Spinal cord (tissue), 10 donors: ENCODE measurements around the gene ADAMTSL1. TPM values are rescaled to one million over a fixed set of nuclear protein-coding genes. Genes with fewer than 3 reads are reported as not detected.

ENCODE experiments used
- DNase-seq, 6 donors: peaks; one replicate each; pipeline versions ENCODE4 v3.0.0 to v3.0.0-alpha.2; 2013 to 2015; ENCODE audit warnings: low spot score in 6 of 6, low read depth in 4 of 6
- H3K27ac ChIP-seq: one replicate; pipeline ENCODE4 v1.5.1; 2013; ENCODE audit warnings: low read depth, low read length, control low read depth
- H3K27me3 ChIP-seq: one replicate; pipeline ENCODE4 v1.6.1; 2013; ENCODE audit warnings: low read length; ENCODE audit not compliant: control insufficient read depth, insufficient read depth
- H3K36me3 ChIP-seq: one replicate; pipeline ENCODE4 v1.6.1; 2013; ENCODE audit warnings: low read length; ENCODE audit not compliant: control insufficient read depth, insufficient read depth
- H3K4me1 ChIP-seq: one replicate; pipeline ENCODE4 v1.6.1; 2013; ENCODE audit warnings: low read length; ENCODE audit not compliant: control insufficient read depth, insufficient read depth
- H3K4me3 ChIP-seq: one replicate; pipeline ENCODE4 v1.5.1; 2013; ENCODE audit warnings: low read depth, low read length, control low read depth
- H3K9me3 ChIP-seq: one replicate; pipeline ENCODE4 v1.6.1; 2013; ENCODE audit warnings: low read length; ENCODE audit not compliant: control insufficient read depth, insufficient read depth
- WGBS: methylation state at CpG from one replicate; pipeline ENCODE4 v1.1.5; 2013; ENCODE audit warnings: missing lambda C conversion rate; ENCODE audit not compliant: insufficient coverage; 5-methylcytosine and 5-hydroxymethylcytosine counted together
- polyA plus RNA-seq, 2 donors: library from polyadenylated mRNA; unstranded; fragments of 120-200 nt; gene quantifications; one replicate each; pipeline ENCODE4 v1.2.1, GENCODE V29; 2013; ENCODE audit not compliant: insufficient read length in 2 of 2
- total RNA-seq, 2 donors: library from RNA; depleted of rRNA in 1 of 2; stranded (reverse); fragments of 120-200 nt in 1 of 2; fragments of >200 nt in 1 of 2; gene quantifications; one replicate each; pipeline versions ENCODE4 v1.2.3 to v1.2.4, GENCODE V29; 2013 to 2014
- donor health status: healthy.

The ADAMTSL1 gene
- total and polyA plus RNA-seq, 4 donors, result 21.7 to 35.3 (median 28.4) TPM

DNA sequence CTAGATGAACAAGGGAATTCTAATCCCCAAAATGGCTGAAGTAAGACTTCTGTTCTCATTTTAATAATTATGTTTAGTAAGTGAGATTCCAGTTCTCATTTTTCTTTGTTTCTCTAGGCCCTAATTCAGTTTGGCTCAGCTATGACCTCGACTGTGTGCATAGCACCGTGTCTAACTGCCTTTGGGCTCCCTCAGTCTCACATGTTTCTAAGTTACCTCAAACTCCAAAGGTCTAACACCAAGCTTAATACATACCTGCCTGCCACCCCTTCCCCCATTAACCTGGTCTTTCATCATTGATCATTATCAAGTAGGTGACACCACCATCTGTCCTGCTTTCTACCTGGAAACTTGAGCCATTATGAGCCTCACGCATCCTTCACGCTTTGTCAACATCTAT, 285.9 kb downstream of the ADAMTSL1 start:
- Histone ChIP-seq H3K27ac (no peak overlapping the region), H3K27me3 (no peaks in the 10 kb centered on the region), H3K4me1 (no peaks in the 10 kb centered on the region), H3K9me3 (no peaks in the 10 kb centered on the region), H3K4me3 (no peak overlapping the region), H3K36me3 (no peaks in the 10 kb centered on the region)
- WGBS, result 88% methylated on average over 4 of the region's 4 CpGs
- no peak for DNase-seq

DNA sequence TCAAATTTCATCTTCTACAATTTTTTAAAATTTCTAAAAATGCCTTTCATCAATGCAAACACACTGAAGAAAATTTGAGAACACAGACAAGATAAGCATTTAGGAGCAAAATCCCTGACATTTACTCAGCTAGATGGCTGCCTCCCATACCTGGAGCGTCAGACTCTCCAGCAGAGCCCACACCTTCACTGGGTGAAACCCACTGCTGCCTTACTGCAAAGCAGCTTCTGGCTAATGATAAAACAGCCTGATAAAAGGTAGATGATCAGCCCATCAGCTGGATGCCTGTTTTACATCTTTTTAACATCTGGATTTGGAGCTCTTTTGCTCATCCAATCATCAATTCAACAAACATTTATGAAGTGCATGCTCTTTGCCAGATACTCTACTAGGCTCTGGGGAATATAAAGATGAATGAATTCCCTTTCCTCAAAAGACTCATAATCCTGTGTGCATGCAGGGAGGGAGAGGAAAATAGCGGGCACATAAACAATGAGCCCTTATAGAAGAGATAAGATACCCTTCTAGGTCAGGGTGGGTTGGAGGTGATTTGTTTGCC, 287.9 kb downstream of the ADAMTSL1 start:
- no peaks in the 10 kb centered on the region for H3K4me1 ChIP-seq
- no peaks in the 10 kb centered on the region for H3K36me3 ChIP-seq
- 80% methylated on average over 1 of the region's 2 CpGs for WGBS
- no peak overlapping the region for H3K4me3 ChIP-seq
- H3K27ac ChIP-seq, result no peak overlapping the region
- peak in 1 of 6 donors; percentile 64 for DNase-seq
- no peaks in the 10 kb centered on the region for H3K27me3 ChIP-seq
- no peaks in the 10 kb centered on the region for H3K9me3 ChIP-seq

DNA sequence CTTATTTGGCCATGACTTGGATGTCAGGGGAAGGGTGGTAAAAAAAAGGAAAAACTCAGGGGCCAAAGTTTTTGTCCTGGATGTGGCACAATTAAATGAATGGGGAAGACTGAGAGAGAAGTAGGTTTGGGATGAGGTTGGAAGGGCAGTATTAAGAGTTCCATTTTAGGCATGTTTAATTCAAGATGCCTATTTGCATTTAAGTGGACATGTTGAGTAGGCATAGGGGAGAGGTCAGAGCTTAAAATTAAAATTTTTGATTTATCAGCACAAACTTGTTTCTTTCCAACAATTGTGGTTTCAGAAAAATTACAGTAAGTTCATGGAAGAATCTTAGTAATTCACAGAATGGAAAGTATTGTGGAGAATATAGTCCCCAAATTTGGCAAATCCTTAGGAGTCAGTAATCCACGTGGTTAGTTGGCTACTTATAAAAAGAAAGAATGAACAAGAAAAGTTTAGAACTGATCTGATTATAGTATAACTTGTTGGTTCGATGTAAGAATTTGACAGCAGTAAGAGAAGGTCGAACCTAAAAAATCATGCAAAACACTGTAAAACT, 293.1 kb downstream of the ADAMTSL1 start:
- DNase-seq, result no peak
- H3K27ac ChIP-seq, result no peak overlapping the region
- no peak overlapping the region for H3K4me3 ChIP-seq
- H3K27me3 ChIP-seq, result no peaks in the 10 kb centered on the region
- H3K4me1 ChIP-seq, result peaks cover 3% of the 10 kb centered on the region
- no CpG with 5 or more reads among the region's 3 CpGs for WGBS
- no peaks in the 10 kb centered on the region for H3K36me3 ChIP-seq
- H3K9me3 ChIP-seq, result no peaks in the 10 kb centered on the region

- 100% methylated on average over 3 of the region's 6 CpGs for WGBS
These were observed 295.1 kb downstream of the ADAMTSL1 start for GRCh38 chr9:18768951-18769622.

DNA sequence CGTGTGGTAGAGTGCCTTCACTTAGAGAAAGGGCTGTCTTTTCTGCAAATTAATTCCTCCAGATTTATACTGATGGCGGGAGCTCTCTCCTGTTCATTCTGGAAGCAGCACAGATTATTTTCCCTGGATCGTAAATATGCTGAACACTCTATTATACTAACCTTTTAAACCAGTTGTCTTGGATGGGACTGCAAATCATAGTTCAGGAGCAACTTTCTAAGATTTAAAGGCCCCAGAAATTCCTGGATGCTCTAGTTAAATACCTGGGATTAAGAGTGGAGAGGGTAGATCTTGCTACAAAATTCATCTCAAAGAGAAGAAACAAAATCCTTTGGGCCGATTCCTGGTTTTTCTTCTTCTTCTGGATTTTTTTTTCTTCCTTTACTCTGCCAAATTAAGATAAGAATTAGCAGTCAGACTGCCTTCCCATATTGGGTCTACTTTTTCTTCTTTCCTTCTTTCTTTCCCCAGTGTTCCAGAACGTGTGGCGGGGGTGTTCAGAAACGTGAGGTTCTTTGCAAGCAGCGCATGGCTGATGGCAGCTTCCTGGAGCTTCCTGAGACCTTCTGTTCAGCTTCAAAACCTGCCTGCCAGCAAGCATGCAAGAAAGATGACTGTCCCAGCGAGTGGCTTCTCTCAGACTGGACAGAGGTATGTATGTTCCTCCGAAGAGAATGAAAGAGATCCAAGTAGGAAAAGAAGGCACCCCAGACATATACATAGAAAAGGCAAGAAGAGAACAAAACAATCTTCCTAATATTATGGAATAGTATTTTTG, 296.4 kb downstream of the ADAMTSL1 start:
- no peak for DNase-seq
- Histone ChIP-seq H3K27ac (no peak overlapping the region), H3K4me1 (peaks cover 3% of the 10 kb centered on the region), H3K4me3 (no peak overlapping the region), H3K27me3 (no peaks in the 10 kb centered on the region), H3K9me3 (no peaks in the 10 kb centered on the region), H3K36me3 (no peaks in the 10 kb centered on the region)
- WGBS, result 78% methylated on average over 5 of the region's 10 CpGs

More at GRCh38 chr9:18768951-18769622, 295.1 kb downstream of the ADAMTSL1 start:
- peaks cover 3% of the 10 kb centered on the region for H3K4me1 ChIP-seq
- H3K36me3 ChIP-seq, result no peaks in the 10 kb centered on the region
- no peak overlapping the region for H3K27ac ChIP-seq
- no peak overlapping the region for H3K4me3 ChIP-seq
- no peaks in the 10 kb centered on the region for H3K27me3 ChIP-seq
- DNase-seq, result no peak
- H3K9me3 ChIP-seq, result no peaks in the 10 kb centered on the region

DNA sequence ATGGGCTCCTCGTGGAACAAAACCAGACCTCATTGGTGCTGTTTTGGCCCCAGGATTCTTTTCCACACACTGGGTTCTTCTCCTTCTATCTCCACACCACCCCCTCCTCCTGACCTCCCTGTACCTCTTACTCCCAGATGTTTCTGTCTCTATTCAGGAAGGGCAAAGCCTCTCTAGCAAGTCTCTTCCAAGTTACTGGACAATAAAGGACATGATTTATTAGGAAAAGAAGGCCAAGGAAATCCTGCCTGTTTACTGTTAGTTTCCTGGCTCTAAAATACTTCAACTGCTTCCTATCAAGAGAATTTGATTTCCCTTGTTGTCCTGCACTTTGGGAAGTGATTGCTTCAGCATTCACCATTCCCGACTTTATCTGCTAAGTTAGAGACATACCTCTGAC, 297.1 kb downstream of the ADAMTSL1 start:
- Histone ChIP-seq H3K36me3 (peaks cover 3% of the 10 kb centered on the region), H3K9me3 (no peaks in the 10 kb centered on the region), H3K4me3 (no peak overlapping the region), H3K27me3 (no peaks in the 10 kb centered on the region), H3K27ac (no peak overlapping the region), H3K4me1 (peaks cover 3% of the 10 kb centered on the region)
- DNase-seq, result no peak
- WGBS, result 85% methylated on average over 2 of the region's 2 CpGs

- Histone ChIP-seq H3K27ac (no peak overlapping the region), H3K36me3 (peaks cover 8% of the 10 kb centered on the region), H3K9me3 (no peaks in the 10 kb centered on the region), H3K27me3 (no peaks in the 10 kb centered on the region), H3K4me3 (no peak overlapping the region), H3K4me1 (peaks cover 3% of the 10 kb centered on the region)
- peak in 1 of 6 donors; percentile 58 for DNase-seq
- WGBS, result 83% methylated on average over 1 of the region's 4 CpGs
These were observed 297.8 kb downstream of the ADAMTSL1 start for GRCh38 chr9:18771763-18772162.

DNA sequence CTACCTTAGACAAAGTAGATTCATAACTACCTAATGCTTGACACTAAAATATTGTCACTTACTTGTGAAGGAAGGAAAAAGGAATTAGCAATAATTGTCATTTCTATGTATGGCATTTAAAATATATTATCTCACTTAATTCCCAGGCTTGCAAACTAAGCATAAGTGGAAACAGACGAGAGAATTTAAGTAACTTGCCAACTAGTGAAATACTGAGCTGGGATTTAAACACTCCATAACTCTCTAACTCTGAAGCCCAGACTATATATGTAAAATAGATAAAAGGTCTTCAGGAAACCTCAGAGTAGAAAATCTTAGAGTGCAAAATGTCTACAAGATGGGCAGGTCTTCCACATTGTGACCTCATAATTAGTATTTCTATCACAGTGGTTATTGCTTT, 301.3 kb downstream of the ADAMTSL1 start:
- Histone ChIP-seq H3K9me3 (no peaks in the 10 kb centered on the region), H3K36me3 (peaks cover 21% of the 10 kb centered on the region), H3K4me3 (no peak overlapping the region), H3K27ac (no peak overlapping the region), H3K4me1 (no peaks in the 10 kb centered on the region), H3K27me3 (no peaks in the 10 kb centered on the region)
- no CpG with 5 or more reads among the region's 1 CpG for WGBS
- no peak for DNase-seq

DNA sequence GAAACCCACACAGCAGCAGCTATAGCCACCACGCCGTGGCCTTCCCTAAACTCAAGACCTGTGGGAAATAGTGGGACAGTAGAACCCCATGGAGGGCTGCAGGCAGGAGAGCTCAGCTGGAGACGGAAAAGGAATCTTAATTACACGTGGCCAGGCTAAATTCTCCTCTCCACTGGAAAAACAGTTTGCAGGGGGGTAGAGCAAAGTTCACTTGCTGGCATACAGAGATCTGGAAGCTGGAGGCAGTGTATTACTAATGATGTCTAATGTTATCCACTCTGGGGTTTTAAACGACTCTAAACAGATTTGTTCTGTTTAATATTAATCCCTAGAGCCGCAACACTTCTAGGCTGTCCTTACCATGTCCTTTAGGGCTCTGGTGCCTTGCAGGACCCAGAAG, 302.0 kb downstream of the ADAMTSL1 start:
- H3K4me3 ChIP-seq, result no peak overlapping the region
- peaks cover 21% of the 10 kb centered on the region for H3K36me3 ChIP-seq
- no peaks in the 10 kb centered on the region for H3K27me3 ChIP-seq
- H3K9me3 ChIP-seq, result no peaks in the 10 kb centered on the region
- H3K27ac ChIP-seq, result no peak overlapping the region
- WGBS, result 80% methylated on average over 1 of the region's 6 CpGs
- no peak for DNase-seq
- no peaks in the 10 kb centered on the region for H3K4me1 ChIP-seq
